Colonic mucosa (tissue), 4 donors: ENCODE results near the gene DNAH9. TPM values are rescaled to one million over a fixed set of nuclear protein-coding genes. Genes with fewer than 3 reads are reported as not detected.

ENCODE experiments used
- DNase-seq: peaks from one replicate; pipeline ENCODE4 v3.0.0-alpha.2; 2020
- H3K27ac ChIP-seq: fragments of 200-600 bp; one replicate; pipeline ENCODE4 v1.8.0; 2021
- H3K27me3 ChIP-seq: fragments of 200-600 bp; one replicate; pipeline ENCODE4 v1.8.0; 2021
- H3K36me3 ChIP-seq: fragments of 200-600 bp; one replicate; pipeline ENCODE4 v1.8.0; 2021
- H3K4me1 ChIP-seq: fragments of 200-600 bp; one replicate; pipeline ENCODE4 v1.8.0; 2021; ENCODE audit warnings: mild to moderate bottlenecking
- H3K4me3 ChIP-seq: fragments of 200-600 bp; one replicate; pipeline ENCODE4 v1.8.0; 2021
- H3K9ac ChIP-seq, 2 donors: one replicate each; pipeline ENCODE4 v1.7.0; 2013; ENCODE audit warnings: control low read depth in 2 of 2, low read depth in 2 of 2, low read length in 2 of 2
- H3K9me3 ChIP-seq: fragments of 200-600 bp; one replicate; pipeline ENCODE4 v1.8.0; 2021
- CTCF ChIP-seq: fragments of 200-600 bp; IDR thresholded peaks from one replicate; pipeline ENCODE4 v1.8.0; 2022; ENCODE audit warnings: antibody characterized with exemption, mild to moderate bottlenecking
- intact Hi-C: fragments of 100-400 bp; cut with DNase I; formaldehyde crosslinking; loops from one replicate; pipeline ENCODE4 v1.14.1; 2022
- total RNA-seq, 2 donors: library from RNA; stranded (reverse); fragmentation: NEBNext Ultra II Directional in 1 of 2; extraction: Animal tissue kit (Norgen Biotek cat#: 25700) in 1 of 2; gene quantifications; one replicate each; pipeline ENCODE4 v1.2.1, GENCODE V29; 2021
- donor health status: healthy.
- donor health status: DM: no; HTN: no; CAD: no.
- donor health status: DM: no; HTN: no; CAD: no.

Gene DNAH9
- total RNA-seq, 2 donors from 2014 or later, result 0.40 to 0.69 TPM

- DNase-seq, result peak; percentile 11
- no peak for TF ChIP-seq CTCF
- H3K9me3 ChIP-seq, result no peaks in the 10 kb centered on the region
These were observed 38.7 kb upstream of the DNAH9 start for GRCh38 chr17:11559601-11560000.

GRCh38 chr17:11561281-11561680, 37.0 kb upstream of the DNAH9 start:
- Histone ChIP-seq H3K27ac (no peak overlapping the region), H3K4me3 (no peak overlapping the region), H3K9ac (no peak overlapping the region), H3K27me3 (no peaks in the 10 kb centered on the region), H3K36me3 (no peaks in the 10 kb centered on the region), H3K9me3 (no peaks in the 10 kb centered on the region), H3K4me1 (no peaks in the 10 kb centered on the region)
- DNase-seq, result no peak
- TF ChIP-seq CTCF, result no peak
- intact Hi-C loops, result no loop called here

More at GRCh38 chr17:11559601-11560000, 38.7 kb upstream of the DNAH9 start:
- Histone ChIP-seq H3K27ac (no peak overlapping the region), H3K36me3 (no peaks in the 10 kb centered on the region), H3K27me3 (no peaks in the 10 kb centered on the region), H3K9ac (no peak overlapping the region), H3K4me1 (no peaks in the 10 kb centered on the region), H3K4me3 (no peak overlapping the region)
- intact Hi-C loops, result no loop called here

- Histone ChIP-seq H3K9ac (no peak overlapping the region), H3K27me3 (no peaks in the 10 kb centered on the region), H3K9me3 (no peaks in the 10 kb centered on the region), H3K27ac (no peak overlapping the region), H3K4me3 (no peak overlapping the region), H3K36me3 (no peaks in the 10 kb centered on the region), H3K4me1 (no peaks in the 10 kb centered on the region)
- intact Hi-C loops, result no loop called here
- no peak for DNase-seq
- TF ChIP-seq CTCF, result no peak
These were observed 36.6 kb upstream of the DNAH9 start for GRCh38 chr17:11561702-11562101.

- no peaks in the 10 kb centered on the region for H3K36me3 ChIP-seq
- TF ChIP-seq CTCF, result no peak
- DNase-seq, result no peak
- H3K9ac ChIP-seq, result no peak overlapping the region
- H3K4me1 ChIP-seq, result no peaks in the 10 kb centered on the region
- no peak overlapping the region for H3K27ac ChIP-seq
- H3K27me3 ChIP-seq, result no peaks in the 10 kb centered on the region
- H3K9me3 ChIP-seq, result no peaks in the 10 kb centered on the region
- intact Hi-C loops, result no loop called here
- no peak overlapping the region for H3K4me3 ChIP-seq
These were observed 33.5 kb upstream of the DNAH9 start for GRCh38 chr17:11564589-11565380.

- intact Hi-C loops, result no loop called here
- H3K36me3 ChIP-seq, result no peaks in the 10 kb centered on the region
- no peak overlapping the region for H3K27ac ChIP-seq
- no peaks in the 10 kb centered on the region for H3K9me3 ChIP-seq
- H3K4me1 ChIP-seq, result no peaks in the 10 kb centered on the region
- no peak overlapping the region for H3K9ac ChIP-seq
- no peak for DNase-seq
- no peaks in the 10 kb centered on the region for H3K27me3 ChIP-seq
- no peak overlapping the region for H3K4me3 ChIP-seq
- no peak for TF ChIP-seq CTCF
These were observed 32.7 kb upstream of the DNAH9 start for GRCh38 chr17:11565591-11565990.
